GM23248 (cell line): ENCODE results near the gene HSF2. TPM values are rescaled to one million over a fixed set of nuclear protein-coding genes. Genes with fewer than 3 reads are reported as not detected.

ENCODE experiments used
- DNase-seq: peaks from one replicate; pipeline ENCODE4 v3.0.0-alpha.2; 2015
- H2AFZ ChIP-seq: fragments of 200-600 bp; sonication (generic); 2 replicates; pipeline ENCODE4 v1.6.1; 2016; ENCODE audit warnings: antibody characterized with exemption
- H3F3A ChIP-seq: fragments of 200-600 bp; sonication (generic); 2 replicates; pipeline ENCODE4 v1.6.1; 2016; ENCODE audit warnings: mild to moderate bottlenecking, antibody characterized with exemption, mixed run types; ENCODE audit not compliant: insufficient read depth
- H3K27ac ChIP-seq: fragments of 200-600 bp; sonication (generic); 2 replicates; pipeline ENCODE4 v1.5.1; 2016; ENCODE audit warnings: mild to moderate bottlenecking
- H3K27me3 ChIP-seq: fragments of 200-600 bp; sonication (generic); replicated peaks from 2 replicates; pipeline ENCODE4 v1.6.1; 2016; ENCODE audit warnings: mild to moderate bottlenecking; ENCODE audit not compliant: insufficient read depth
- H3K36me3 ChIP-seq: fragments of 200-600 bp; sonication (generic); 2 replicates; pipeline ENCODE4 v1.6.1; 2016; ENCODE audit warnings: low read depth, mild to moderate bottlenecking
- H3K4me1 ChIP-seq: fragments of 200-600 bp; sonication (generic); 2 replicates; pipeline ENCODE4 v1.6.1; 2016; ENCODE audit warnings: mild to moderate bottlenecking; ENCODE audit not compliant: insufficient read depth
- H3K4me2 ChIP-seq: fragments of 200-600 bp; sonication (generic); one replicate; pipeline ENCODE4 v1.6.1; 2016; ENCODE audit warnings: mild to moderate bottlenecking; ENCODE audit not compliant: unreplicated experiment
- H3K4me3 ChIP-seq: fragments of 200-600 bp; sonication (generic); 2 replicates; pipeline ENCODE4 v1.5.1; 2016; ENCODE audit warnings: mild to moderate bottlenecking
- H3K79me2 ChIP-seq: fragments of 200-600 bp; sonication (generic); 2 replicates; pipeline ENCODE4 v1.6.1; 2016; ENCODE audit warnings: mild to moderate bottlenecking; ENCODE audit not compliant: insufficient read depth
- H3K9ac ChIP-seq: fragments of 200-600 bp; sonication (generic); 2 replicates; pipeline ENCODE4 v1.6.1; 2016; ENCODE audit warnings: mild to moderate bottlenecking
- H3K9me2 ChIP-seq: fragments of 200-600 bp; sonication (generic); 2 replicates; pipeline ENCODE4 v1.6.1; 2016; ENCODE audit warnings: mixed run types, mild to moderate bottlenecking, moderate library complexity; ENCODE audit not compliant: insufficient read depth
- H3K9me3 ChIP-seq: fragments of 200-600 bp; sonication (generic); one replicate; pipeline ENCODE4 v1.6.1; 2017; ENCODE audit warnings: low read depth
- H4K20me1 ChIP-seq: fragments of 200-600 bp; sonication (generic); 2 replicates; pipeline ENCODE4 v1.6.0; 2016; ENCODE audit not compliant: insufficient read depth
- EZH2 ChIP-seq: fragments of 200-600 bp; sonication (generic); IDR thresholded peaks from 2 replicates; pipeline ENCODE4 v1.6.1; 2018; ENCODE audit warnings: antibody characterized with exemption, mild to moderate bottlenecking; ENCODE audit not compliant: insufficient read depth, poor library complexity, severe bottlenecking
- EZH2phosphoT487 ChIP-seq: fragments of 200-600 bp; sonication (generic); IDR thresholded peaks from 2 replicates; pipeline ENCODE4 v1.6.1; 2018; ENCODE audit warnings: antibody characterized with exemption, moderate library complexity, mild to moderate bottlenecking, low read depth; ENCODE audit not compliant: insufficient read depth
- WGBS, 2 experiments: methylation state at CpG; one replicate each; pipeline ENCODE4 v1.1.6; 2015 to 2017; ENCODE audit warnings: low lambda C conversion rate in 2 of 2, low coverage in 1 of 2; ENCODE audit errors: missing lambda C conversion rate in 2 of 2; 5-methylcytosine and 5-hydroxymethylcytosine counted together
- in situ Hi-C: fragments of 300-500 bp; cut with MboI; formaldehyde crosslinking; loops from 2 replicates; pipeline ENCODE4 v1.15.0; 2020
- polyA plus RNA-seq: library from polyadenylated mRNA; unstranded; fragments of >200 nt; fragmentation: Nextera tagmentation; extraction: Ambion mirVana; gene quantifications from 2 replicates; pipeline ENCODE4 v1.2.1, GENCODE V29; 2016
- total RNA-seq: library from RNA; depleted of rRNA; stranded (reverse); fragments of >200 nt; shearing (Covaris generic); gene quantifications from 2 replicates; pipeline ENCODE4 v1.2.3, GENCODE V29; 2014

The HSF2 gene
- total and polyA plus RNA-seq, 2 experiments from 2014 or later = 11.2 to 11.3 TPM

- Histone ChIP-seq H3K9me3 (no peaks in the 10 kb centered on the region), H3K4me3 (no peak overlapping the region), H3K27me3 (no peaks in the 10 kb centered on the region), H3K4me2 (no peak overlapping the region), H3K79me2 (peaks cover 97% of the 10 kb centered on the region), H3K27ac (no peak overlapping the region), H3K4me1 (no peaks in the 10 kb centered on the region), H3K9me2 (no peaks in the 10 kb centered on the region), H3K36me3 (peaks cover 3% of the 10 kb centered on the region; the same call in 1 of the 2 replicates), H2AFZ (no peak overlapping the region), H3K9ac (no peak overlapping the region), H3F3A (no peaks in the 10 kb centered on the region), H4K20me1 (no peaks in the 10 kb centered on the region)
- TF ChIP-seq EZH2 (no peak), EZH2phosphoT487 (no peak)
- in situ Hi-C loops = no loop called here
- no peak for DNase-seq
- WGBS, 2 experiments = 74 to 75% methylated on average over 4 of the region's 4 CpGs
Observed at GRCh38 chr6:122407712-122408111, 8.3 kb downstream of the HSF2 start.

- H3K36me3 ChIP-seq = peaks cover 3% of the 10 kb centered on the region; the same call in 1 of the 2 replicates
- 94 to 100% methylated on average over 1 of the region's 1 CpG for whole genome bisulfite sequencing, 2 experiments
- no peaks in the 10 kb centered on the region for H3K27me3 ChIP-seq
- DNase-seq = no peak
- no peaks in the 10 kb centered on the region for H3K9me3 ChIP-seq
- H3K27ac ChIP-seq = no peak overlapping the region
- H3K4me1 ChIP-seq = no peaks in the 10 kb centered on the region
- no peaks in the 10 kb centered on the region for H3K9me2 ChIP-seq
- peaks cover 92% of the 10 kb centered on the region for H3K79me2 ChIP-seq
- H2AFZ ChIP-seq = no peak overlapping the region
- in situ Hi-C loops = no loop called here
- H3F3A ChIP-seq = no peaks in the 10 kb centered on the region
- no peak overlapping the region for H3K4me2 ChIP-seq
- TF ChIP-seq EZH2 (no peak), EZH2phosphoT487 (no peak)
- no peaks in the 10 kb centered on the region for H4K20me1 ChIP-seq
- H3K4me3 ChIP-seq = no peak overlapping the region
- H3K9ac ChIP-seq = no peak overlapping the region
Observed at GRCh38 chr6:122408240-122408639, 8.8 kb downstream of the HSF2 start.

- Histone ChIP-seq H3K9me2 (no peaks in the 10 kb centered on the region), H3K9me3 (no peaks in the 10 kb centered on the region), H3K4me1 (no peaks in the 10 kb centered on the region), H3K36me3 (peaks cover 3% of the 10 kb centered on the region; the same call in 1 of the 2 replicates), H4K20me1 (no peaks in the 10 kb centered on the region), H3K27me3 (no peaks in the 10 kb centered on the region), H3K4me2 (no peak overlapping the region), H3K27ac (no peak overlapping the region), H3K4me3 (no peak overlapping the region), H3K79me2 (peaks cover 86% of the 10 kb centered on the region), H2AFZ (no peak overlapping the region), H3K9ac (no peak overlapping the region), H3F3A (no peaks in the 10 kb centered on the region)
- 75 to 78% methylated on average over 6 of the region's 6 CpGs for WGBS, 2 experiments
- TF ChIP-seq EZH2phosphoT487 (no peak), EZH2 (no peak)
- DNase-seq = no peak
- in situ Hi-C loops = no loop called here
Observed at GRCh38 chr6:122408702-122409458, 9.4 kb downstream of the HSF2 start.

GRCh38 chr6:122412001-122412400 lies 12.5 kb downstream of the HSF2 start:
- no peaks in the 10 kb centered on the region for H3K27me3 ChIP-seq
- no peaks in the 10 kb centered on the region for H3K4me1 ChIP-seq
- H3K9me3 ChIP-seq = no peaks in the 10 kb centered on the region
- TF ChIP-seq EZH2phosphoT487 (no peak), EZH2 (no peak)
- H2AFZ ChIP-seq = no peak overlapping the region
- in situ Hi-C loops = no loop called here
- H3K4me2 ChIP-seq = no peak overlapping the region
- H4K20me1 ChIP-seq = no peaks in the 10 kb centered on the region
- no peak overlapping the region for H3K27ac ChIP-seq
- H3K9me2 ChIP-seq = no peaks in the 10 kb centered on the region
- H3K36me3 ChIP-seq = peaks cover 8% of the 10 kb centered on the region; the same call in 1 of the 2 replicates
- H3K4me3 ChIP-seq = no peak overlapping the region
- no peaks in the 10 kb centered on the region for H3F3A ChIP-seq
- DNase-seq = no peak
- no peak overlapping the region for H3K9ac ChIP-seq
- H3K79me2 ChIP-seq = peaks cover 54% of the 10 kb centered on the region

- no peaks in the 10 kb centered on the region for H3K27me3 ChIP-seq
- in situ Hi-C loops = no loop called here
- H3K4me2 ChIP-seq = no peak overlapping the region
- no peak for DNase-seq
- H4K20me1 ChIP-seq = no peaks in the 10 kb centered on the region
- WGBS, 2 experiments = 79 to 92% methylated on average over 1 of the region's 1 CpG
- peaks cover 7% of the 10 kb centered on the region for H3K79me2 ChIP-seq
- TF ChIP-seq EZH2phosphoT487 = no peak
- no peak for TF ChIP-seq EZH2
- H2AFZ ChIP-seq = no peak overlapping the region
- peaks cover 18% of the 10 kb centered on the region; the same call in 1 of the 2 replicates for H3K36me3 ChIP-seq
- H3K9ac ChIP-seq = no peak overlapping the region
- no peak overlapping the region for H3K27ac ChIP-seq
- H3K9me2 ChIP-seq = no peaks in the 10 kb centered on the region
- no peaks in the 10 kb centered on the region for H3F3A ChIP-seq
- H3K4me1 ChIP-seq = no peaks in the 10 kb centered on the region
- no peaks in the 10 kb centered on the region for H3K9me3 ChIP-seq
- H3K4me3 ChIP-seq = no peak overlapping the region
Observed at GRCh38 chr6:122416825-122417224, 17.4 kb downstream of the HSF2 start.
